ENCODE results near the gene SEMA7A. TPM values are rescaled to one million over a fixed set of nuclear protein-coding genes. Genes with fewer than 3 reads are reported as not detected.

Gene SEMA7A
- total and polyA plus RNA-seq, 2 experiments from 2014 or later, result 2.4 to 9.5 TPM

Small RNA genes lying within 50 kb of the gene (microRNA-seq; reads per million reads assigned to microRNA genes)
- gene MIR6881, result not detected

Small RNA genes lying within 50 kb of the gene (small RNA-seq; reads per million reads assigned to genes)
- not detected for gene MIR6881

Other genes with a start within 250 kb of the SEMA7A start
- 13.6 and 31.5 TPM in 2 replicates for gene STRA6, start 231.2 kb downstream of the SEMA7A start, total RNA-seq
- gene STRA6, start 231.2 kb downstream of the SEMA7A start, polyA plus RNA-seq, result 37.1 and 56.6 TPM in 2 replicates
- 0.32 and 0.63 TPM in 2 replicates for gene CCDC33, start 197.6 kb downstream of the SEMA7A start, total RNA-seq
- gene CCDC33, start 197.6 kb downstream of the SEMA7A start, polyA plus RNA-seq, result 0.86 and 1.3 TPM in 2 replicates
- 0.80 and 2.4 TPM in 2 replicates for gene CYP11A1, start 66.3 kb downstream of the SEMA7A start, total RNA-seq
- 1.5 and 2.6 TPM in 2 replicates for gene CYP11A1, start 66.3 kb downstream of the SEMA7A start, polyA plus RNA-seq
- 39.2 and 54.6 TPM in 2 replicates for gene UBL7, start 27.2 kb upstream of the SEMA7A start, total RNA-seq
- gene UBL7, start 27.2 kb upstream of the SEMA7A start, polyA plus RNA-seq, result 50.9 and 60.2 TPM in 2 replicates
- 13.2 and 19.7 TPM in 2 replicates for gene ARID3B, start 107.3 kb upstream of the SEMA7A start, total RNA-seq
- gene ARID3B, start 107.3 kb upstream of the SEMA7A start, polyA plus RNA-seq, result 15.7 and 19.8 TPM in 2 replicates
- gene CLK3, start 181.9 kb upstream of the SEMA7A start, total RNA-seq, result 71.3 and 94.6 TPM in 2 replicates
- gene CLK3, start 181.9 kb upstream of the SEMA7A start, polyA plus RNA-seq, result 69.0 and 91.7 TPM in 2 replicates

Data from hepatocyte (in vitro differentiated cells).